Endodermal cell (in vitro differentiated cells): ENCODE results near the gene SCGB1C2. TPM values are rescaled to one million over a fixed set of nuclear protein-coding genes. Genes with fewer than 3 reads are reported as not detected.

ENCODE experiments used
- DNase-seq: peaks from one replicate; pipeline ENCODE4 v3.0.0-alpha.2; 2017
- H3K27ac ChIP-seq: 2 replicates; pipeline ENCODE4 v1.5.1; 2013; ENCODE audit warnings: mild to moderate bottlenecking, low read depth, low read length, moderate library complexity
- H3K27me3 ChIP-seq: 2 replicates; pipeline ENCODE4 v1.6.1; 2013; ENCODE audit warnings: mild to moderate bottlenecking, low read length, moderate library complexity; ENCODE audit not compliant: insufficient read depth, control insufficient read depth, poor library complexity, severe bottlenecking
- H3K36me3 ChIP-seq: 2 replicates; pipeline ENCODE4 v1.7.0; 2013; ENCODE audit warnings: mild to moderate bottlenecking, low read length, moderate library complexity; ENCODE audit not compliant: control insufficient read depth, insufficient read depth
- H3K4me1 ChIP-seq: one replicate; pipeline ENCODE4 v1.7.0; 2013; ENCODE audit warnings: low read length; ENCODE audit not compliant: control insufficient read depth, insufficient read depth
- H3K4me3 ChIP-seq: 2 replicates; pipeline ENCODE4 v1.5.1; 2013; ENCODE audit warnings: mild to moderate bottlenecking, low read length, moderate library complexity
- H3K9ac ChIP-seq: 2 replicates; pipeline ENCODE4 v1.6.1; 2013; ENCODE audit warnings: mild to moderate bottlenecking, low read length, moderate library complexity; ENCODE audit not compliant: poor library complexity, severe bottlenecking; ENCODE audit errors: extremely low read depth
- H3K9me3 ChIP-seq: 2 replicates; pipeline ENCODE4 v1.6.1; 2013; ENCODE audit warnings: mild to moderate bottlenecking, low read length, moderate library complexity; ENCODE audit not compliant: control insufficient read depth
- H3K27ac Mint-ChIP-seq: 2 replicates; pipeline ENCODE4 v1.8.0; 2020; ENCODE audit warnings: mixed read lengths
- H3K27me3 Mint-ChIP-seq: 2 replicates; pipeline ENCODE4 v1.8.0; 2021; ENCODE audit warnings: mild to moderate bottlenecking, mixed read lengths; ENCODE audit not compliant: insufficient read depth
- H3K36me3 Mint-ChIP-seq: 2 replicates; pipeline ENCODE4 v1.8.0; 2020; ENCODE audit warnings: low read depth, mixed read lengths
- H3K4me1 Mint-ChIP-seq: 2 replicates; pipeline ENCODE4 v1.8.0; 2020; ENCODE audit warnings: mixed read lengths
- H3K4me3 Mint-ChIP-seq: 2 replicates; pipeline ENCODE4 v1.8.0; 2020; ENCODE audit warnings: mild to moderate bottlenecking, moderate library complexity, mixed read lengths
- H3K9me3 Mint-ChIP-seq: 2 replicates; pipeline ENCODE4 v1.8.0; 2020; ENCODE audit warnings: mild to moderate bottlenecking, mixed read lengths
- WGBS, 2 experiments: methylation state at CpG; one replicate each; pipeline versions ENCODE4 v1.1.5 to v1.1.7; 2013; ENCODE audit warnings: missing lambda C conversion rate in 2 of 2, mixed read lengths in 1 of 2; ENCODE audit not compliant: insufficient coverage in 1 of 2, insufficient read length in 1 of 2; 5-methylcytosine and 5-hydroxymethylcytosine counted together
- total RNA-seq, 2 donors: library from RNA; stranded (reverse); fragmentation: NEBNext Ultra II Directional in 1 of 2; extraction: Animal tissue kit (Norgen Biotek cat#: 25700) in 1 of 2; gene quantifications; 2 replicates in 1 of 2; 3 replicates in 1 of 2; pipeline ENCODE4 v1.2.1, GENCODE V29; 2021
- TF ChIP-seq, protein P1 (sequence below): fragments of 200-600 bp; sonication (generic); conservative IDR thresholded peaks from 2 replicates; pipeline ENCODE4 v1.5.0; 2021; ENCODE audit warnings: antibody characterized with exemption, mild to moderate bottlenecking

SCGB1C2 gene
- total RNA-seq, 2 donors from 2014 or later = not detected

DNA sequence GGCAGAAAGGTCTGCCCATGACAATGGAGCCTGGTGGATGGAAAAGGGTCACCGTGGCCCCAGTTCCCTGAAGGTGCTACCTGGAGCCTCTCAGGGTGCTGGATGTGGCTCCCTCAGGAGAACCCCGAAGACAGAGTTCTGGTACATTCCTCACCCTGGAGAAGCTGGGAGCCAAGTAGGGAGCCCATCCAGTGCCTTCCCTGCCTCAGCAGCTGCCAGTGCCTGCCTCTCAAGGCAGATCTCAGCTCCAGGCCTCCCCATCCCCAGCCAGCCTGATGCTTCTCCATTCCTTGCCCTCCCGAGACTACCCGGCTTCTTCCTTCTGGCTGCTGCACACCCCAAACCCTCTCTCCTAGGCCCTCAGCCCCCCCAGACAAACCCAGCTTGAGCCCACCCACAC, 20.5 kb downstream of the SCGB1C2 start:
- H3K27me3 ChIP-seq = no peaks in the 10 kb centered on the region
- TF ChIP-seq, protein P1, sequence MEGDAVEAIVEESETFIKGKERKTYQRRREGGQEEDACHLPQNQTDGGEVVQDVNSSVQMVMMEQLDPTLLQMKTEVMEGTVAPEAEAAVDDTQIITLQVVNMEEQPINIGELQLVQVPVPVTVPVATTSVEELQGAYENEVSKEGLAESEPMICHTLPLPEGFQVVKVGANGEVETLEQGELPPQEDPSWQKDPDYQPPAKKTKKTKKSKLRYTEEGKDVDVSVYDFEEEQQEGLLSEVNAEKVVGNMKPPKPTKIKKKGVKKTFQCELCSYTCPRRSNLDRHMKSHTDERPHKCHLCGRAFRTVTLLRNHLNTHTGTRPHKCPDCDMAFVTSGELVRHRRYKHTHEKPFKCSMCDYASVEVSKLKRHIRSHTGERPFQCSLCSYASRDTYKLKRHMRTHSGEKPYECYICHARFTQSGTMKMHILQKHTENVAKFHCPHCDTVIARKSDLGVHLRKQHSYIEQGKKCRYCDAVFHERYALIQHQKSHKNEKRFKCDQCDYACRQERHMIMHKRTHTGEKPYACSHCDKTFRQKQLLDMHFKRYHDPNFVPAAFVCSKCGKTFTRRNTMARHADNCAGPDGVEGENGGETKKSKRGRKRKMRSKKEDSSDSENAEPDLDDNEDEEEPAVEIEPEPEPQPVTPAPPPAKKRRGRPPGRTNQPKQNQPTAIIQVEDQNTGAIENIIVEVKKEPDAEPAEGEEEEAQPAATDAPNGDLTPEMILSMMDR = no peak
- no peaks in the 10 kb centered on the region for H3K9me3 ChIP-seq
- Mint-ChIP-seq H3K27ac (no peak overlapping the region), H3K9me3 (no peaks in the 10 kb centered on the region), H3K4me3 (no peak overlapping the region), H3K36me3 (no peaks in the 10 kb centered on the region), H3K4me1 (no peaks in the 10 kb centered on the region), H3K27me3 (peaks cover 2% of the 10 kb centered on the region)
- H3K27ac ChIP-seq = no peak overlapping the region
- no peaks in the 10 kb centered on the region for H3K36me3 ChIP-seq
- no peak overlapping the region for H3K9ac ChIP-seq
- 81 to 88% methylated on average over 3 to 4 of the region's 4 CpGs for WGBS, 2 experiments
- no peak overlapping the region for H3K4me3 ChIP-seq
- DNase-seq = no peak
- H3K4me1 ChIP-seq = no peaks in the 10 kb centered on the region

DNA sequence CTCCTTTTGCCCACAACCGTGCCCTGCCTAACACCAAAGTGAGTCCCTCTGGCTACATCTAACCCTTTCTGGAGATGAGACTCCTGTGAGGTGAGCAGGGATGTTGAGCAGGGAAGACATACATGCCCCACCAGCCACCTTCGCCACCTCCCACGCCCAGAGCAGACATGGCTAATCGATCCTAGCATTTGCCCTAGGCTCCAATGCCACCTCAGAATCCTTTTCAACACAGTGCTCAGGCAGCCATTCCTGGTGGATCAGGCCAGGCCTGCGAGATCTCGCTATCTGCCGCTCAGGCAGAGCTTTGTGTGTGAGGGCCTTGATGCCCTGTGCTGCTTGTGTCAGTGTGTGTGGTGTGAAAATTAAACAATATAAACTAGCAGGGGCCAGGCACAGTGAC, 21.0 kb downstream of the SCGB1C2 start:
- Mint-ChIP-seq H3K4me1 (no peaks in the 10 kb centered on the region), H3K27me3 (peaks cover 2% of the 10 kb centered on the region)

DNA sequence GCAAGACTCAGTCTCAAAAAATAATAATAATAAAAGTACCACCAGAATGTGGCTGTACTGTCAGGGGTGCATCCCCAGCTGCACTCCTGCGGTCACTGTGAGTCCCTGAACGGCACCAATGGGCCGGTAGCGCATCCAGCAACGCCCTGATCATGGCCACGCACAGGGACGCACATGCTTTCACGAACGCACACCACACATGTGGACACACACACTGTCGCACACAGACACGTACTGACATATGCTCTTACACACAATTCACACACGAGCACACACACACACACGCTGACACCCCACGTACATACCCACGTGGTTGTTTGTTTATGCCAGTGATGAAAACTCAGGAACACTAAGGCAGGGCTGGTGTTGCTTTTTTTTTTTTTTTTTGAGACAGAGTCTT, 22.2 kb downstream of the SCGB1C2 start:
- Histone ChIP-seq H3K27ac (no peak overlapping the region), H3K4me1 (no peaks in the 10 kb centered on the region)
- 96 to 98% methylated on average over 10 to 15 of the region's 15 CpGs for WGBS, 2 experiments

More for the DNA sequence above, 21.0 kb downstream of the SCGB1C2 start:
- Histone ChIP-seq H3K27me3 (no peaks in the 10 kb centered on the region), H3K36me3 (no peaks in the 10 kb centered on the region), H3K4me3 (no peak overlapping the region), H3K27ac (no peak overlapping the region), H3K4me1 (no peaks in the 10 kb centered on the region), H3K9ac (no peak overlapping the region), H3K9me3 (no peaks in the 10 kb centered on the region)
- no peak overlapping the region for H3K27ac Mint-ChIP-seq
- TF ChIP-seq, protein P1 = no peak
- WGBS, 2 experiments = 95 to 96% methylated on average over 4 to 7 of the region's 7 CpGs
- no peaks in the 10 kb centered on the region for H3K9me3 Mint-ChIP-seq
- H3K36me3 Mint-ChIP-seq = no peaks in the 10 kb centered on the region
- H3K4me3 Mint-ChIP-seq = no peak overlapping the region
- DNase-seq = no peak

More for the DNA sequence above, 22.2 kb downstream of the SCGB1C2 start:
- Histone ChIP-seq H3K27me3 (no peaks in the 10 kb centered on the region), H3K9ac (no peak overlapping the region), H3K4me3 (no peak overlapping the region), H3K9me3 (no peaks in the 10 kb centered on the region), H3K36me3 (no peaks in the 10 kb centered on the region)
- H3K4me1 Mint-ChIP-seq = no peaks in the 10 kb centered on the region
- H3K9me3 Mint-ChIP-seq = no peaks in the 10 kb centered on the region
- H3K27ac Mint-ChIP-seq = no peak overlapping the region
- no peaks in the 10 kb centered on the region for H3K36me3 Mint-ChIP-seq
- TF ChIP-seq, protein P1 = no peak
- H3K27me3 Mint-ChIP-seq = peaks cover 2% of the 10 kb centered on the region
- no peak for DNase-seq
- H3K4me3 Mint-ChIP-seq = no peak overlapping the region
